IPS-20b (cell line): ENCODE data around the gene SDHB.
"Not testable (repeated sequence)": the region's sequence is repeated elsewhere in the genome, so short reads cannot be mapped to it uniquely, and the experiment has no call there.

Experiments
- H3K27ac ChIP-seq: one replicate; pipeline ENCODE4 v1.5.1; 2013; ENCODE audit warnings: low read length
- H3K27me3 ChIP-seq: 2 replicates; pipeline ENCODE4 v1.6.1; 2013; ENCODE audit warnings: mild to moderate bottlenecking, low read length, inconsistent platforms; ENCODE audit not compliant: insufficient read depth
- H3K36me3 ChIP-seq: 2 replicates; pipeline ENCODE4 v1.6.1; 2013; ENCODE audit warnings: low read depth, mild to moderate bottlenecking, inconsistent platforms, low read length, moderate library complexity; ENCODE audit not compliant: insufficient read depth
- H3K4me1 ChIP-seq: 2 replicates; pipeline ENCODE4 v1.6.1; 2013; ENCODE audit warnings: mild to moderate bottlenecking, control low read depth, inconsistent platforms, low read length, moderate library complexity; ENCODE audit not compliant: insufficient read depth
- H3K4me3 ChIP-seq: 2 replicates; pipeline ENCODE4 v1.5.1; 2013; ENCODE audit warnings: mild to moderate bottlenecking, low read length, inconsistent platforms
- H3K9ac ChIP-seq: 2 replicates; pipeline ENCODE4 v1.6.1; 2013; ENCODE audit warnings: low read depth, mild to moderate bottlenecking, inconsistent platforms, low read length, moderate library complexity
- H3K9me3 ChIP-seq: 2 replicates; pipeline ENCODE4 v1.6.1; 2013; ENCODE audit warnings: mild to moderate bottlenecking, low read depth, low read length, inconsistent platforms; ENCODE audit not compliant: insufficient read depth

SDHB gene

DNA sequence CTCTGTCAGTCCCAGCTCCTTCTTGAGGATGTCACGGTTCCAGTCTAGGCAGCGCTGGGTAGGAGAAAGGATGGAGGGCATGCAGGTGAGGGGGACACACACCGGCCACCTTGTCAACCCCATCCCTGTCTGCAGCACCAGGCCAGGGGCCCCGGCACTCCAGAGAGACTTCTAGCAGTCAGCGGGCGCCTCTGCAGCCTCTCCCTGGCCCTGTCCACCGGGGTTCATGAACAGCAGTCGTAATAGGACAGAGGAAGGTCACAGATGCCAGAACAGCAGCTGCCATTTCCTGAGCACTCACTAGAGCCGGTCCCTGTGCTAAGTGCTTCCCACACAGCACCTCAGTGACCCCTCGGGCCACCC is 16.3 kb upstream of the SDHB start:
- Histone ChIP-seq H3K4me3 (no peak overlapping the region), H3K27ac (no peak overlapping the region), H3K9ac (no peak overlapping the region), H3K4me1 (no peaks in the 10 kb centered on the region), H3K9me3 (peaks cover 6% of the 10 kb centered on the region; the same call in 1 of the 2 replicates), H3K36me3 (no peaks in the 10 kb centered on the region), H3K27me3 (no peaks in the 10 kb centered on the region)

DNA sequence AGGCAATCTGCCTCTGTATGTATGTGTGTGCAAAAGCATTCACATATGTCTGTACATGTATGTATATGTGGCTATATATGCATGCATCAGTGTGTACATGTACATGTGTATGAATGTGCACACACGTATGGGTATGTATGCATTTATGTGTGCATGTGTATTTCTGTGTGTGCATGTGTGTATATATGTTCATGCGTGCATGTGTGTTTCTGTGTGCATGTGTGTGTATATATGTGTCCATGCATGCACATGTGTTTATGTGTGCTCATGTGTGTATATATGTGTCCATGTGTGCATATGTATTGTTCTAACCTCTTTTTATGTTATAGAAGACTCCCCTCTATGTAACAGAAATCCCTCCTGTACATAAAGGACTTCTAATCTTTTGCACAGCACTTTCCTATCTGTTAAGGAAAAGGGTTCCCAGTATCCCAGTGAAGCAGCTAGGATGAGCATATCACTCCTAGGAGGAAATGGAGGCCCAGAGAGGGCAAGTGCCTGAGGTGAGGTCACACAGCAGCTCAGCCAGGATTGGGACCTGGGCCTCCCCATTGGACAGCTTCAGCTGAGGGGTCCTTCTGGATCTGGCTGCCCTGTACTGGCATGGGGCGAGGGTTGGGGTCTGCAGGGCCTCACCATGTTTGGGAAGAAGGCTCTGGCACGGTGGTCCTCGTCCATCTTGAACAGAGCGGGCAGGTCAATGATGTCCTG is 15.8 kb upstream of the SDHB start:
- no peaks in the 10 kb centered on the region for H3K27me3 ChIP-seq
- no peak overlapping the region for H3K4me3 ChIP-seq

DNA sequence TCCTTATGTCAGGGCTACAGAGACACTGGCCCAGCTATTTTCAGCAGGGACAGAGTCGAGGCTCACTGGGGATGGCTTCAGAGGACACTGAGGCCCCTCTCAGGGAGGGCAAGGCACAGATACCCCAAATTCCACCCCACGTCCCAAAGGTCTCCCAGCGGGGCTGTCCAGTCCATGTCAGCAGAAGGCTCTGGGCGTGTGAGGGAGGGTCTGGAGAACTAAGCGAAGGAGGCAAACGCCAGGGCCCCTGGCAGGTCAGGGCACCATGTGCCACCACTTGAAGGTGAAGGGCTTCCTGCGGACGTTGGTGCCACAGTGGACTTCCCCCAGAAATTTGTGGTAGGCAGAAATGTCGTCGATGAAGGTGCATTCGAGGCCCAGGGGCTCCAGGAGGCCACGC is 15.0 kb upstream of the SDHB start:
- Histone ChIP-seq H3K27me3 (no peaks in the 10 kb centered on the region), H3K9ac (no peak overlapping the region), H3K36me3 (no peaks in the 10 kb centered on the region), H3K4me1 (no peaks in the 10 kb centered on the region), H3K27ac (no peak overlapping the region), H3K9me3 (peaks cover 11% of the 10 kb centered on the region; the same call in 1 of the 2 replicates), H3K4me3 (no peak overlapping the region)

More for the DNA sequence above, 15.8 kb upstream of the SDHB start:
- Histone ChIP-seq H3K9me3 (peaks cover 11% of the 10 kb centered on the region; the same call in 1 of the 2 replicates), H3K27ac (no peak overlapping the region), H3K36me3 (no peaks in the 10 kb centered on the region), H3K9ac (no peak overlapping the region), H3K4me1 (no peaks in the 10 kb centered on the region)

DNA sequence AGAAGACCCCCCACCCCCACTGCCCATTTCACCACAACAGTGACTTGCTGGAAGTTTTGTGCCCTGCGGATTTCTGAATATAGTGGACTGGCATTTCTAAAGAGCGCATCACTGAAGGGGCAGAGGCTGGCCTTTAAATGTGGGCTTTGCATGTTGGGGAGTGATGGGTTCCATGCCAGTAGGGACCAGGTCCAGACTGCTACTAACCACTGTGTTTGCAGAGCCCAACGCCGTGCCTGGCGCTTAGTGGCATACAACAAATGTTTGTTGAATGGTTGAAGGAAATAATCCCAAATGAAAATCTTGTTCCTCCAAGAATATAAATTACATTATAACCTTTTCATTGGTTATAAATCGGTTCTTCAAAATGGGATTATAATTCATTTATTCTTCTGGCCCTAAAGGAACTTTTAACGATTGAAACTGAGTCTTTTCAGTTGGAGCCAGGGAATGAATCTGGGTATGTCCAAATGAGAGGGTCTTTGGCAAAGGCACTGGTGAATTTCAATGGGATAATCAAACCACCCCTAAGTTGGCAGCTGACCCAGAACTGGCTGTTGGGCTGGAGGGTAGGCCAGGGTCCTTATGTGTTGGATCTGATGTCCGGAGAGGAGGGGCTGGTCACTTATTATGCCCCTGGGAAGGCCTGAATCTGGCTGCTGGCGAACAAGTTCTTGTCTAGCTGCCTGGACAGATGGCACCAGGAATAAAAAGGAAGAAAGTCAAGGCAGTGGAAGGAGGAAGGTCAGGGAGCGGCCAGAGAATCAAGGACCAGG is 13.8 kb upstream of the SDHB start:
- H3K9me3 ChIP-seq, result peaks cover 11% of the 10 kb centered on the region; the same call in 1 of the 2 replicates
- no peak overlapping the region for H3K9ac ChIP-seq
- no peaks in the 10 kb centered on the region; the same call in 1 of the 2 replicates for H3K4me1 ChIP-seq
- no peaks in the 10 kb centered on the region for H3K27me3 ChIP-seq
- H3K27ac ChIP-seq, result no peak overlapping the region
- H3K36me3 ChIP-seq, result no peaks in the 10 kb centered on the region
- H3K4me3 ChIP-seq, result no peak overlapping the region

DNA sequence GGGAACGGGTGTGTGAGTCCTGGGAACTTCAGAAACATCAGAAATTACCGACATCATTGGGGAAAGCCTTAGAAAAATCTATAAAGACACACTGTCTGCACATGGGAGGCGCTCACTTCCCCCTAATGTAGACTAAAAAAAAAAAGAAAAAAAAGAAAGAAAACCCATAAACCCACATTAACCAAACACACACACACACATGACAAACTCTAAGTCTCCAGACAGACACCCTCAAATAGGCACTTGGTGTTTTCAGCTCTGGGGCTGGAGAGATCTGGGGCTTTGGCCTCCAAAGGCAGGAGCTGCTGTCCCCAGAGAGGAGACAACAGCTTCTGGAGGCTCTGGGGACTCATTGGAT is 13.2 kb upstream of the SDHB start:
- Histone ChIP-seq H3K27ac (no peak overlapping the region), H3K9ac (no peak overlapping the region), H3K9me3 (peaks cover 11% of the 10 kb centered on the region; the same call in 1 of the 2 replicates), H3K27me3 (no peaks in the 10 kb centered on the region), H3K4me1 (no peaks in the 10 kb centered on the region; the same call in 1 of the 2 replicates), H3K36me3 (no peaks in the 10 kb centered on the region), H3K4me3 (no peak overlapping the region)

DNA sequence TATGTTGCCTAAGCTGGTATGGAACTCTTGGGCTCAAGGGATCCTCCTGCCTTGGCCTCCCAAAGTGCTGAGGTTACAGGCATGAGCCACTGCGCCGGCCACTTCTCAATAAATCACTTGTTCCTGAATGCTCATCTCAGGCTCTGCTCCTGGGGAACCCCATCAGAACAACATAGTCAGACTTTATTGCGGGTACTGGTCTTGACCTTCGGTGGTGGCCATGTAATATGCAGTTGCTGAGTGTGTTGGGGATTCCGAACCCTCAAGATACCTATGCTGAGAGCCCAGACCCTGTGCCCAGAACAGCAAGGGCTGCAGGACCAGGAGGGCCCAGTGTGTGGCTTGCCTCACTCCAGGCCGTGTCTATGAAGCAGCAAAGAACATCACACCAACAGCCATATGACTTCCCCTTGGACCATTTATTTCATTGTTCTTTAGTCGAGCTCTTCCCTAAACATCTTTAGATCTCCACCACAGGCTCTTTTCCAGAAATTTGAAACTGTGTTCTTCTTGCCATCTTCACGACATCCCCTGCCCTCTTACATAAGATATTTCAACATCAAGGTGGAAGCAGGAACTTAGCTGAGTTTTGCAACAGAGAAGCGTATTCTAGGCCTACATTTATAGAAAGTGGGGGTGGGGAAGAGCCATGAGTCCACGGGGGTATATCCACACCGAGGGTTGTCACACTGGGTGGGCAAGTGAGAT is 12.7 kb upstream of the SDHB start:
- Histone ChIP-seq H3K27me3 (no peaks in the 10 kb centered on the region), H3K9ac (no peak overlapping the region), H3K9me3 (peaks cover 11% of the 10 kb centered on the region; the same call in 1 of the 2 replicates), H3K4me3 (no peak overlapping the region), H3K27ac (no peak overlapping the region), H3K36me3 (no peaks in the 10 kb centered on the region), H3K4me1 (no peaks in the 10 kb centered on the region; the same call in 1 of the 2 replicates)

DNA sequence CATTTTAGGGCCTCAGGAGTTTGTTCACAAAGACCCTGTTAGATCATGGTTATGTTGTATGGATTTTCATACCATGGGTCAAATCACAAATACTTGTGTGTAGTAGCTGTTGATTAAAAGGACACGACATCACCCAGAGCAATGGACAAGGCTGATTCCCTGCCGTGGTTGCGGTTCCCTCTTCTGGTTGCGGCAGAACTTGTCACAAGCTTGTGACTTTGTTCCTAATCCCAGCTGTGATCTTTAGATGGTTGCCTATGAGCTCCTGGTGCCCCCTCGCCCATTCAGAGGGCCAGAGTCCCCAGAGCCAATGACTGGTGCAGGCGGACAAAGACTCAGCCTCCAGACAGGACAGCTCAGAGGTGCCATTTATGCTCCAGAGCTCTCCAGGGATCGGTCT is 11.8 kb upstream of the SDHB start:
- H3K4me3 ChIP-seq, result no peak overlapping the region
- no peaks in the 10 kb centered on the region for H3K36me3 ChIP-seq
- H3K4me1 ChIP-seq, result peaks cover under 1% of the 10 kb centered on the region; the same call in 1 of the 2 replicates
- H3K27me3 ChIP-seq, result no peaks in the 10 kb centered on the region
- peaks cover 11% of the 10 kb centered on the region; the same call in 1 of the 2 replicates for H3K9me3 ChIP-seq
- H3K9ac ChIP-seq, result no peak overlapping the region
- no peak overlapping the region for H3K27ac ChIP-seq

DNA sequence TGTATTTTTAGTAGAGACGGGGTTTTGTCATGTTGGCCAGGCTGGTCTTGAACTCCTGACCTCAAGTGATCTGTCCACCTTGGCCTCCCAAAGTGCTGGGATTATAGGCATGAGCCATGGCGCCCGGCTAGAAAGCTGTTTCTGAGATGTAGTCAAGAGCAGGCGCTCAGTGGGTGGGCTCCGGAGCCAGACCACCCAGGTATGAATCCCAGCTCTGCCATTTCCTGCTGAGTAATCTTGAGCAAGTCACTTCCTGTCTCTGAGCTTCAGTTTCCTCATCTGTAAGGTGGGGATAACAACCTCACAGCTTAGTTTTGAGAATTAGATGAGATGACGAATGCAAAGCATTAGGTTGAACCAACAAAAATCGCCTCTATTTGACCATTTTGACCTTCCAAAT is 8.9 kb upstream of the SDHB start:
- H3K27me3 ChIP-seq, H3K9ac ChIP-seq, H3K36me3 ChIP-seq, H3K27ac ChIP-seq, H3K4me3 ChIP-seq: not testable (repeated sequence)
- Histone ChIP-seq H3K4me1 (peaks cover 10% of the 10 kb centered on the region; the same call in 1 of the 2 replicates), H3K9me3 (peaks cover 11% of the 10 kb centered on the region; the same call in 1 of the 2 replicates)

DNA sequence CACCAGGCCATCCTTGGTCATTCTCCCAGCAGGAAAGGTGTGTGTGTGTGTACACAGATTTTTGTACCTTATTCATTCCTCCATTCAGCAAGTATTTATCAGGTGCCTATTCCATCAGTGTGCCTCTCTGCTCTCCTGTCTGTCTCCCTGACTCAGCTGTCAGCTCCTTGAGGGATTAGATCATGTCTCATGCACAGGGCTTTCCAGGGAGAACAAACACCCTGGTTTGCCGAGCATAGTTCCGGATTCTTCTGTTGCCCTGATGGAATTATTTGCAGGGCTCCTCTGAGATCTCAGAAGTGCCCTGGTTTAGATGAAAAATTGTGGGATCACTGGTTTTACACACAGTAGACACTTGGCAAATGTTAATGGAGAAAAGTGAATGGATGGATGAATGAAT is 8.1 kb upstream of the SDHB start:
- no peak overlapping the region for H3K9ac ChIP-seq
- H3K36me3 ChIP-seq, result no peaks in the 10 kb centered on the region
- no peak overlapping the region for H3K4me3 ChIP-seq
- H3K27ac ChIP-seq, result no peak overlapping the region
- H3K9me3 ChIP-seq, result peaks cover 11% of the 10 kb centered on the region; the same call in 1 of the 2 replicates
- H3K27me3 ChIP-seq, result no peaks in the 10 kb centered on the region
- peaks cover 10% of the 10 kb centered on the region; the same call in 1 of the 2 replicates for H3K4me1 ChIP-seq

DNA sequence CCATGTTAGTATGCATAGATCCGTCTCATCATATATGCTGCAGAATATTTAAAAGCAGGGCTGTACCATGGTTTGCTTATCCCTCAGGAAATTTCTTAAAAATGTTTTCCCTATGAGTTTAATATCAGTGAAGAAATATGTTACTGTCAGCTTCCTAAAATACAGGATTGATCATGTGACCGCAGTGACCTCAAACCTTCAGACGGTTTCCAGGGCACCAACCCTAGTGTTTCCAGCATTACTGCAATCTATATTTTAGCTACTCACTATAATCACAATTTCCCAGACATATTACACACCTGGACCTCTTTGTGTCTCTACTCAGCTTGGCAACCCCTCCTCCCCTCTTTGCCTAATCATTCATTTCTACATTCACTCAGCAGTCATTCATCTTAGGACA is 7.7 kb upstream of the SDHB start:
- peaks cover 11% of the 10 kb centered on the region; the same call in 1 of the 2 replicates for H3K9me3 ChIP-seq
- peaks cover 10% of the 10 kb centered on the region; the same call in 1 of the 2 replicates for H3K4me1 ChIP-seq
- H3K9ac ChIP-seq, result no peak overlapping the region
- H3K4me3 ChIP-seq, result no peak overlapping the region
- H3K27ac ChIP-seq, result no peak overlapping the region
- no peaks in the 10 kb centered on the region for H3K36me3 ChIP-seq
- no peaks in the 10 kb centered on the region for H3K27me3 ChIP-seq

DNA sequence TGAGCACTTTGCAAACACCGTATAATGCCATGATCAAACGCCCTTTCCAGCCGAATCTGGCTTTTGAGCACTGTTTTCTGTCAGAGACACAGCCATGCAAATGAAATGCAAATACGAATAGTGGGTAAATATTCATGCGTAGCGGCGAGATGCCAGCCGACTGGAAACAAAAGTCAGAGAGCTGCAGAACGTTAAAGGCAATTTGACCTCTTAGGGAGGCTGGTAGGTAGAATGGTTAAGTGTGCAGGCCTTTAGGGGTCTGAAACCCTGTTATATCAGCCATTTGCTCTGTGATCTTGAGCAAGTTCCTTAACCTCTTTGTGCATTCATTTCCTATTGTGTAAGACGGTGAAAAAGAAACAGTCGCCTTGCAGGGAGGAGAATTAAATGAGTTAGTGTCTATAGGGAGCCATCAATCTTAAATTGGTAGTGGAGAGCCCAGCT is 6.5 kb upstream of the SDHB start:
- Histone ChIP-seq H3K9me3 (peaks cover 7% of the 10 kb centered on the region; the same call in 1 of the 2 replicates), H3K27me3 (no peaks in the 10 kb centered on the region), H3K9ac (no peak overlapping the region), H3K27ac (no peak overlapping the region), H3K4me3 (no peak overlapping the region), H3K4me1 (peaks cover 10% of the 10 kb centered on the region; the same call in 1 of the 2 replicates), H3K36me3 (no peaks in the 10 kb centered on the region)
